GM21390 (cell line): Measurements from ENCODE around the gene NAV2.
"Not testable (repeated sequence)": the region's sequence is repeated elsewhere in the genome, so short reads cannot be mapped to it uniquely, and the experiment has no call there.

ENCODE experiments used
- ATAC-seq: cut with Tn5 transposase; IDR thresholded peaks from one replicate; pipeline ENCODE4 v1.9.1; 2021; ENCODE audit not compliant: unreplicated experiment

NAV2 gene

DNA sequence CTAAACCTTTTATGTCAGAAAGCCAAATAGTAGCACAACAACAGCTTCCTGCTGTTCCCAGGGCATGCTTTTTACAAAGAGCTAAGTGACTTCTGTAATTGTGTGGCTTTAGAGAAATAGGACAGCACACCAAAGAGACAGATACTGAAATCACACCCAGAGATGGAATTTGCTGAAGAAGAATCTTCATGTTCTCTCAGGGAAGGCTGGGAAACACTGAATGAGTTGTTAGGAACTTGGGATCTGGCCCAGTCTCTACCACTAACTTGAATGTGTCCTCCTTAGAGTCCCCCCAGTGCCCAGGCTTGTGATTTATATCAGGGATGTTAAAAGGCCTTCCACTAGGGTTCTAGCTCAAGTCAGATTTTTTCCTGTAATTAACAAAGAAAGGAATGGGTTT lies 272.5 kb downstream of the NAV2 start:
- ATAC-seq: no peak

DNA sequence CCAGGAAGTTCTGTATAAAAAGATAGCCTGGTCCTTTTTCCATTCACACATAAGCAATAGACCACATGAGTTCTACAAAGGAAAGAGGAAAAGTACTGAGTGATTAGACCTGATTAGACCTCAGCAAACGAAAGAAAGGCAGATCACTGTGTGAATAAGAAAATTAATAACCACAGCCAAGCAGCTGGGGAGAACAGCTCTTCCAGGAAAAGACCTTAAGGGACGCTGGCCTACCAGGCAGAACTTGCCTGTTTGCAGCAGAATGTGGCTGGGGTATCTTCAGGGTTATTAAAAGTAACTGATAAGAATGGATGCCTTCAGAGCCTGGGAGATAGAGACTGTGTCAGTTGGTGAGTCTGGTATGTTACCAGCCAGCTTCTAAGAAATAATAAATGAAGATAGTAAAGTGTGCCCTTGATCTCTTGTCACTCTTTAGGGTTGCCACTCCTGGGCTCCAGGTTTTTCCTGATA lies 274.7 kb downstream of the NAV2 start:
- no peak for ATAC-seq

DNA sequence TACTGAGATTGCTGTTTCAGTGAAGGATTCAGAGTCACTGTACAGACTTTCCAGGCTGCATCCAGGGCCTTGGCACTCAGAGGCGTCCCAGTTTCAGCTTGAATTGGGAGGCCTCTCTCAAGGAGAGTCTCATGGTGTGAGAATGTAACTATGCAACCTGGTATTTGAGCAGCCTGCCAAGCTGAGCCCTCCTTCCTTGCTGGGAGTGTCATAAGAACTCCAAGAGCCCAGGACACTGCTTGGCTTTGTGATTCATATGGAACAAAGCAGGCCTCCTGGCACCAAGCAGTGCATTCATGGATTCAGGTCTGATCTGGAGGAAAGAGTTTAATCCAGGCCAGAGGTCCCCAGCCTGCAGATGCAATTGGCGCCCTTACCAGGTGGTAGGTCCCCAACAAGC lies 276.0 kb downstream of the NAV2 start:
- no peak for ATAC-seq

DNA sequence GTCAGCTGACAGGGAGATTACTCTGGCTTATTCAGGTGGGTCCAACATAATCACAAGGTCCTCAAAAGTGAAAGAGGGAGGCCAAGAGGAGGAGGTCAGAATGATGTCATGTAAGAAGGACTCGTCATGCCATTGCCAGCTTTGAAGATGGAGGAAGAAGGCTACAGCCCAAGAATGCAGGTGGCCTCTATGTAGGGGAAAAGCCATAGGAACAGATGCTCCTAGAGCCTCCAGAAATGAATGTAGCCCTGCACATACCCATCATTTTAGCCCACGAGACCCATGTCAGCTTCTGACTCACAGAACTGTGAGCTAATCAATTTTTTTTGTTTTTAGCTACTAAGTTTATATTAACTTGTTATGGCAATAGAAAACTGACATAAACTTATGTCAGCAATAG lies 276.6 kb downstream of the NAV2 start:
- no peak for ATAC-seq

DNA sequence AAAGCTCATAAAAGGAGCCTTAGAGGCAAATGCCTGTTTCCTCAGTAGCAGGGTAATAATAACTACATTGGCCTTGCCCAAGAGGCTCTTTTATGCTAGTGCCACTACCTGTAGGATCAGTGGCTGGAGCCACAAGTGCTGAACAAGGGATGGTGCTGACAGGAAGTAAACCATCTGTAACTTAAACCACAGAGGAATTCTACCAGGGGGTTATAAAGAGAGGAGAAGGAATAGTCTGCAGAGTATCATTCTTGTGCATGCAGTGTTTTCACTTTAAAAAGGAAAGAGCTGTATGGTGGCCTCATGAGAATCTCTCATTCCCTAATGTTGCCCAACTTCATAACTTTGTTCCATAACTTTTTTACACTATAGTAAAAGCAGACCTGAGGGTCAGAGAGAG lies 279.5 kb downstream of the NAV2 start:
- no peak for ATAC-seq

DNA sequence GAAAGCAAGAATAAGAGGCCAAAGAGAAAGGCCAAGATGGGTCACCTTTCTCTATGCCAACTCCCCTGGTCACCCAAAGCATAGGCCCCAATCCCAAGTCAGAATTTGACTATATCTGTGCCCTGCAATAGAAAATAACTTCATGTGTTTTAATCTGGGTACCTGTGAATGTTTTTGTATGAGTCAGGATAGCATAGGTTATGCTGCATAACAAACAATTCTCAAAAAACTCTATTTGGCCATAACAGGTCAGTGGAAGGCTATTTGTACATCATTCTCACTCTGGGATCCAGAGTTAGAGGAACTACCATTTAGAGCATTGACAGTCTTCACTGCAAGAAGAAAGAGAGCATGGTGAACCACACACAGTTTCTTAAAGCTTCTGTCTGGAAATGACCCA lies 280.4 kb downstream of the NAV2 start:
- no peak for ATAC-seq

DNA sequence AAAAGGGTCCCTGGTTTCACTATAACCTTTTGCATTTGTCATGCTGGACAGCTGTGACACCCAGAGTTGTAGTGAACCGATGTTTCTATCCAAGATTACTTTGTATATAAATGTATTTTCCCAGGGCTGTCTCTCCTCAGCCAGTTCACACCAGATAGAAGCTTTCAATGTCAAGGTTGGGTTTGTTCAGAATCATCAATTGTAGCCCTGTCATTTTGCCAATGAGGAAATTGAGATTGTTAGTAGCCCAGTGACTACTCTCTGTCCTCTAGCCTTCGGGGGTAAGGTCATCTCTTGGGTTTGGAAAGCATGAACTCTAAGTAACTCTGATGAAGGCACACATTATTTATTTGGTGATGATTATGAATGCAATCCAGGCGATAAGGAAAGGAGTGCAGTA lies 282.0 kb downstream of the NAV2 start:
- no peak for ATAC-seq

DNA sequence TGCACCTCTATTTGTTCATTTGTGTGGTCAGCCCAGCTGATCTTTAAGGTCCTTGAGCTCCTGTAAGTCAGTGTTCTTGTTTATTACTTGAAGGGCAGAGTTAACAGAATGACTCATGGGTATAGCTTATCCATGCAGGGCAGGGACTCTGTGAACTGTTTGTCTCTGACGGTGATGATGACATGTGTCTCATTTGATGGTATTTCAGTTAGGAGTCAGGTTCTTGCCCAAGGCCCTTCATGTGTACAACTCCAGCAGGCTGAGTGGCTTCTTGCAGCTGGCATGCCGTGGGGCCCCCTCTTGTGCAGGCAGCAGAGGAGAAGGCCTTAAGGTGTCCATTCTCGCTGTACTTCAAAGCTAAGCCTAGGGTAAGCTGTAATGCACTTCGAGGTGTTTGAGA lies 282.5 kb downstream of the NAV2 start:
- no peak for ATAC-seq

DNA sequence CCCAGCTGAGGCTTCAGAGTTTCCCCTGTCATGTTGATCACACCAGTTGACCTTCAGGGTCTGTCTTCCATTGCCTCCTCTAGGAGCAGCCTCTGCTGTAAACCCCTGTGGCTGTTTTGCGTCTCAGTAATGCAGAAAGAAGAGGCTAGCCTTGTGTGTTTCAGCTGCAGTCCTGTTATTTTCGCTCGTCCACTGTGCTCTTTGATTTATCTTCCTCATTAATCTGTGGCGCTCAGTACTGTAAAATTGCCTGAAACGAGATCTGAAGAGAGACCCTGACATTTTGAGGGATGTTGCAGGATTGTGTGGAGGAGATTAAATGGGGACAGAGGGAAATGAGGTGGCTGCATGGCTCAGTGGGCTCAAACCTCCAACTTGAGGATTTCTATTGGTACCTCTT lies 283.9 kb downstream of the NAV2 start:
- ATAC-seq: no peak

DNA sequence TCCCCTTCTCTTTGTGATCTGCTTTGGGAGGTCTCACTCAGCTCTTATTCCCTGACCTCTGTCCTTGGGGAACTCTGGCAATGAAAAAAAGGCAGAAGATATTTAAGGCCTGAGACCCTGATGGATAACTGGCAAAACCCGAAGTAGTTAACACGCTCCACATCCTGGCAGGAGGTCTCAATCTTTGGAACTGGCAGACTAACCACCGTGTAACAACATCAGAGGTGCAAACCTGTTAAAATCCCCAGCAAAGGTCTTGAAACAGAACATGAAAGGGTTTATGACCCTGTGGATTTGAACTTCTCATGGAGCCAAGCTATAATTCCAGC lies 287.3 kb downstream of the NAV2 start:
- no peak for ATAC-seq

DNA sequence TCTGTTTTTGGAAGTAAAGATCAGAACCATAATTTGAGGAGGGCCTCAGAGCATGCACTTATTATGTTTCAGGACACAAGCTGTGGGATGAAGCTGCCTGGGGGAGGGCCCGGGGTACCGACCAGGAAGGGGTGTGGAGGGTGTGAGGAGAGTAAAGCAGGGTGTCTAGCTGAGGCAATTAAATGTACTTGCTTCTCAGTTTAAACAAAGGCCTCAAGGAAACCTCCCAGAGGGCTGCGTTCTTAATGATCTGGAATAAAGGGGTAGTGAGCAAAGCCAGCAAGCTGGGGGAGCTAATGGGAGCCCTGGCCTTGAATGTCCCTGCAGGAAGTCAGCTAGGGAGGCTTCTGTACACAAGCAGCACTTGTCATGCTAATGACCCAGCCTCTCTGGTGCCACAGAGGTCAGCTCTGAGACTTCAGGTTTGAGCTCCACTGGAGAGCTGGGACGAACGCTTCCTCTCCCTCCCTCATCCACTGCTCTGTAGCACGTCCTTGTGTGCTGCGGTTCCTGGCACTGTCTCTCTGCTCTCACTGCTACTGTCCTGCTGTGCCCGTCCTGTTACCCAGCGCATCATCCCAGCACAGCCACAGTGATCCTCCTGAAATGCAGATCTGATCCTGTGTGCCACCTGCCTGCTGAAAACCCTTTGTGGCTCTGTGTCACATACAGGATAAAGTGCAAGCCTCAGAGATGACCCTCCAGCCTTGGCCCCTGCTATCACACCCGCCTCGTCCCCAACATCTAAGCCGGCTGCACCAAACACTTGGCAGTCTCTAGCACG lies 287.9 kb downstream of the NAV2 start:
- no peak for ATAC-seq

DNA sequence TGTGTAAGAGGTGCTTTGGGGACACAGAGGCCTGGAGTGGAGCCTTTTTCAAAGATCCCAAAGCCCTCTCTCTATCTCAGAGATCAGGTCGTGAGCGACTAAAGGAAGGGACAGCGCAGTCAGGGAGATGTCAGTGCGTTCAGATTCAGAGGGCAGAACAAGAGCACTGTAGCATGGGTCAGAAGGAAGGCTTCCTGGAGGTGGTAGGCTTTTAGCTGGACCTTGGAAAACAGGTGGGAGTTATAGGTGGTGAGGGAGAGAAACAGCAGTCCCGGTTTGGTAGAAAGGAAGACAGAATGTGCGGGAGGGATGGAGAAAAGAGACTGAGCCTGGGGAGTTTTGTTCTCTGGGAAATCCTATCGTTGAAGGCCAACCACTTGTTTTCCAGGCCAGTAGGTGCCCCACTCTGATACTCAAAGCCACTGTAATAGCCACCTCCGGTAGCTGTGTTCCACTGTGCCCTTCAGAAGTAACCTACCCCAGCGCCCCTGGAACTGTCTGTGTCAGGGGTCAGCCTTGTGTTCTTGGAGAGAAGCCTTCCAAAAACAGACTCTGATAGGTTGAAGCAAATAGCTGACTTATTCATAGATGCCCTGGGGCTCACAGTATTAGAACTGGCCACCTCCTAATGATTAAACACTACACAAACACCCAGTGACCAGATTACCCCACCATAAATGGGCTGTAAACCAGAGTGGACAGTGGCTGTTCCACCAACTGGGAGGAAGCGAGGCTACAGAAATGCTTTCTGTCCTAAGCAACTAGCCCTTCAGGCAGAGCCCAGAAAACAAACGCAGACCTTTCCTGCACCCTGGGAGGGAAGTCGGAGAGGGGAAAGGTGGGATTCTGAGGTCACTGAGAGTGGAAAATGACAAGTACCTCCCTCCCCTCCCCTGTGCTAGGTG lies 289.9 kb downstream of the NAV2 start:
- ATAC-seq: no peak

DNA sequence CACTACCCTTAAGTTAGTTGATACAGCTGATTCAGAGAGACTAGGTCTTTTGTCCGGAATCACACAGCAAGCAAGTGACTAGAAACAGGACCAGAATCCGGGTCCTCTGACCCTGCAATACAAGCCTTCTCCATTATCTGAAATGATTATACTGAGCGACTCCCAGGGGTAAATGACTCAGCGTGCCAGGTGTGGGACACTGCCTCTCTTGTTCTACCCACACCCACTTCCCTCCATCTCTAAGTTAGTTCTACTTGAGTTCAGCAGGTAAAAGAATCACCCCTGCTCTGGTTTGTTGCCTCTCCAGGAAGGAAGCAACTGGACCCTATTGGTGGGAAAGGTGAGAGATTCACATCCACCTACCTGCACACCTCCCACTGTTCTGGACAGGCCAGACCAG lies 290.7 kb downstream of the NAV2 start:
- ATAC-seq: no peak

DNA sequence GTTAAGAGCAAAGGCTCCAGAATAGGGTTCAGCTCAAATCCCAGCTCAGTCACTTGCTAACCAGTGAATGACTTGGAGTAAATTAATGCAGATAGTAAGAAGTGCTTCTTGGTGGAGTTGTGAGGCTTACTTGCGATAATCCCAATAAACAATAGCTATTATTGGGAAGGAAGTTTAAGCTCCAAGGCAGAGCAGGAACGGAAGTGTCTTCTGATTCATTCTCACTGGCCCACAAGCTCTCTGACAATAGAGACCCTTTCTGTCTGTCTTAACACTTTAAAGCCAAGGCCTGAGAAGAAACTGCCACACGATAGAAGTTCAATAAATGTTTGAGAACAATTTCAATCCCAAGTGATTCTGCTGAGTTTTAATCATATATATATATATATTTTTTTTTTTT lies 292.2 kb downstream of the NAV2 start:
- no peak for ATAC-seq

DNA sequence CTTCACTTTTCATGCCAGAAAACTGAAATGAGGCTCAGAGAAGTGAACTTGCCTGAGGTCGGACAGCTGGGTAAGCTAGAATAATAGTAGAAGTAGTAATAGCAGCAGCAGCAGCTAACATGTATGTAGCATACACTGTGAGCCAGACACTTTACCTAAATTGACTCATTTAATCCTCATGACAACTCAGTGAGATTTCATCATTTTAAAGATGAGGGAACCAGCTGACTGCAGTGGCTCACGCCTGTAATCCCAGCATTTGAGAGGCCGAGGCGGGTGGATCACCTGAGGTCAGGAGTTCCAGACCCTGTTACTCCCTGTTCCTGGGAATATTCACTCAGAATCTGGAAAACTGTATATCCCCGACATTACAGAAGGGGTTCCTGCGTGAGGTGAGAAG lies 293.1 kb downstream of the NAV2 start:
- ATAC-seq: no peak

DNA sequence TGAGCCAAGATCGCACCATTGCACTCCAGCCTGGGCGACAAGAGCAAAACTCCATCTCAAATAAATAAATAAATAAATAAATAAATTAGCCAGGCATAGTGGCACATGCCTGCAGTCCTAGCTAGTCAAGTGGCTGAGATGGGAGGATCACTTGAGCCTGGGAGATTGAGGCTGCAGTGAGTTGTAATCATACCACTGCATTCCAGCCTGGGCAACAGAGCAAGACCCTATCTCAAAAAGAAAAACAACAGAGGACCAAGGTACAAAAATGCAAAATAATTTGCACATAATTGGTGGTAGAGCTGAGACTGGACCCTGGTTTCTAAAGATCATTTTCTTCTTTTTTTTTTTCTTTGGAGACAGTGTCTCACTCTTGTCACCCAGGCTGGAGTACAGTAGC lies 294.0 kb downstream of the NAV2 start:
- ATAC-seq: not testable (repeated sequence)

DNA sequence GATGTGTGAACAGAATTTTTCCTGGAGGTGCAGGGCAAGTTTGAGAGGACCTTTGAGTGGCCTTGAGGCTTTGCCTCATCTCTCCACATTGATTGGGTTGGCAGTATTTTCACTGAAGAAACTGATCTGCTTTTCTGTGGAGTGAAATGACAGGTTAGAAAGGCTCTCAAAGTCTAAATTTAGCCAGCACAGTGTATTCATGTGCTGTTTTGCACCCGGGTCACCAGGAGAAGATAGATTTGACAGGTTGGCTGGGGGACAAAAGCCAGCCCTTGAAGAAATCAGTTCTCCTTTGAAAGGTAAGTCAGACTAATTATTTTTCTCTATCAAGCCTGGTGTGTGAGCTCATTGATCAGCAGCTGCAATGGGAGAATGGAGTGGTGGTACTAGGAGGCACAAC lies 294.7 kb downstream of the NAV2 start:
- no peak for ATAC-seq

DNA sequence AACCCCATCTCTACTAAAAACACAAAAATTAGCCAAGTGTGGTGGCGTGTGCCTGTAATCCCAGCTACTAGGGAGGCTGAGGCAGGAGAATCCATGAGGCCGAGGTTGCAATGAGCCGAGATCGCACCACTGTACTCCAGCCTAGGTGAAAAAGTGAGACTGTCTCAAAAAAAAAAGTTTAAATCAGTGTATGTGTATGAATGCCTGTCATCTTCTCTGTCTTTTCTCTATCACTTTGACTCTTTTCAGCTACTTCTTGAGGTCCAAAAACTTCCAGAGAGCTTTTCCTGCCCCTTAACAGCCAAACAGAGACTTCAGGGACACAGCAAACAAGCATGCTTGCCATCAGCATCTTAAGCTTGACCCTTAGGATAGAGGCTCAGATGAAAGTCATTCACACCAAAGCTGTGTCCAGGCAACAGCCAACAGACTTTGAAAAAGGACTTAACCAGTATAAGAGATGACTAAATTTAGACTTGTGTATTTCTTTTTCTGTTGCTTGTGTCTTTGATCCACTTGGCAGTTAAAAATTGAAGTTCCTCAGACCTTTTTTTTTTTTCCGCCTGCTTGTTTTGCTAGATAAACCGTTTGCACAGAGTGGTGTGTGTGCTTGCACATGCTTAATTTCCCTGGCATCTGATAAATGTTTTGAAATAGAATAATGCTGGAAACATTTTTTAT lies 295.7 kb downstream of the NAV2 start:
- no peak for ATAC-seq

DNA sequence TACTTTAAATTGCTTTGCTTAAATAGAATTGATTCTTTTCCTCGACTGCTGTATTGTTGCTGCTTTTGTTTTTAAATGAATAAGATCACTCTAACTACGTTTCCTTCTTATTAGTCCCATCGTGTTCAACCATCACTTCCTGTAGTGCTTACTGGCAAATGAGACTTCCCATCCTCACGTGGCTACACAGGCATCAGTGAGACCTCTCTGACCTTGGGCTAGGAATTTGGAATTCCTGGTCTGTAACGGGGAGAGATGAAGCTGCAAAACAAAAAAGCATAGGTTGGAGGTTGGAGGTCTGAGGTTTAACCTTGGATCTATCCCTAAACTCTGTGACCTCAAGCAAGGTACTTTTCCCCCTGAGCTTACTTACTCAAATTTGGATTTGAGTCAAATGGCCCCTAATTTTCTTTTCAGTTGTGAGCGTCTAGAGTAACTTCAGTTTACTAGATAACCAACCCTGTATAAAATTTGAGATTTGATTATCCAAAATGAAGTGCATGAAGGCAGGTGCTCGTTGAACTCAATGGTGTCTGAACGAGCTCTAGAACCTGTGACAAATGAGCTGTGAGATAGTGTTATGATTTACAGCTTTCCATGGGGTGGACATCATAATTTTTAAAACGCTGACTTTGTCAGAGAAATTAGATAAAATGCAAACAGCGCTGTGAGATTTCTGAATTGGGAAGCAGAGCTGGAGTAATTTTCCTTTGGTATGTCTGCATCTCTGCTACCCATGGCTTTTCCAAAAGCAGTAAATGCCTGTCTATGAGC lies 296.4 kb downstream of the NAV2 start:
- no peak for ATAC-seq

DNA sequence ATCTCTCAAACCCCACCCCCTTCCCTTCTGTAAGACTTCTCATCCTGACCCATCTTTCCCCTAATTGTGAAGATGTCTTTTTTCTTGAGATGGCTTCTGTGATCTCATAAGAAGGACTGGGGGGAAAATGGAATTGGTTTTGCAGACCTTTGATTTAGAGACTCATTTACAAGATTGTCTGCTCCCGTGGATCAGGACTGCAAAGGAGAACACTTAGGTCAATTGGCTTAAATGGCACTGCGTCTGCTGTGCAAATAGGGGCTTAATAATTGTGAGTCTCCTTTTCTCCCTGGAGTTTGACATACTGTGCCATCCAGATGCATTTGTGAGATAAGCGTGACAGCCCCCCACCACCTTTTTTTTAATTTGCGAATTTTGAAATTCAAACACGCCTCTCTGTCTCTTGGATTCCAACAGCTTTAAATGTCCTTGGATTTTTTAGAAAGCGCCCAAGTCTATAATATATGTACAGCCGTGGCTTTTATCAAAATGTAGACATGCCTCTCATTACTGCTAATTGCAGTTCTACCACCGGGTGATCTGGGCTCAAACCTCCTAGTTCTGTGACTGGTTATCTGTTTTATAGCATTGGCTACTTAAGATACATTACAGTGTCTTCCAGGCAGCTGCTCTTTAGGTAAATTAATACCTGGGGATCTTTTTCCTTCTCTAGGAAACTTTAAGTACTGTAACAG lies 297.7 kb downstream of the NAV2 start:
- no peak for ATAC-seq

DNA sequence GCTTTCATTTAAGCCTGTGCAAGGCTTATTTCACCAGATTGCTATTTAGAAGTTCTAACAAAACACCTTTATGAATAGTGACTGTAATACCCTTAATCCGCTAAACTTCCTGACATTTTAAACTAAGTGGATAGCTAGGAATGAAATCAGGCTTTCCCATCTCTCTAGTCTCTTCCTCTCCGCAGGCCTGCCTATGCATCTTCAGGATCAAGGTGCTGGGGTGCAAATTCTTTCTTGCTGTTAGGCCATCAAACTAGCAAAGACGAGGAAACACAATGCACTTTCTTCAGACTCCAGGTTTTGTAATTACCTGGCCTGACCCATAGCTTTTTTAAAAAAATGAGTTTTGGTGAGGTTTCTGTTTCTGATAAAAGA lies 298.2 kb downstream of the NAV2 start:
- ATAC-seq: no peak
